Fibroblast of skin of left biceps (primary cell): Measurements from ENCODE around the gene ISG20L2.

Experiments used
- DNase-seq, 2 experiments: peaks; one replicate each; pipeline ENCODE4 v3.0.0-alpha.2; 2013; ENCODE audit warnings: low read depth in 2 of 2

Gene ISG20L2

DNA sequence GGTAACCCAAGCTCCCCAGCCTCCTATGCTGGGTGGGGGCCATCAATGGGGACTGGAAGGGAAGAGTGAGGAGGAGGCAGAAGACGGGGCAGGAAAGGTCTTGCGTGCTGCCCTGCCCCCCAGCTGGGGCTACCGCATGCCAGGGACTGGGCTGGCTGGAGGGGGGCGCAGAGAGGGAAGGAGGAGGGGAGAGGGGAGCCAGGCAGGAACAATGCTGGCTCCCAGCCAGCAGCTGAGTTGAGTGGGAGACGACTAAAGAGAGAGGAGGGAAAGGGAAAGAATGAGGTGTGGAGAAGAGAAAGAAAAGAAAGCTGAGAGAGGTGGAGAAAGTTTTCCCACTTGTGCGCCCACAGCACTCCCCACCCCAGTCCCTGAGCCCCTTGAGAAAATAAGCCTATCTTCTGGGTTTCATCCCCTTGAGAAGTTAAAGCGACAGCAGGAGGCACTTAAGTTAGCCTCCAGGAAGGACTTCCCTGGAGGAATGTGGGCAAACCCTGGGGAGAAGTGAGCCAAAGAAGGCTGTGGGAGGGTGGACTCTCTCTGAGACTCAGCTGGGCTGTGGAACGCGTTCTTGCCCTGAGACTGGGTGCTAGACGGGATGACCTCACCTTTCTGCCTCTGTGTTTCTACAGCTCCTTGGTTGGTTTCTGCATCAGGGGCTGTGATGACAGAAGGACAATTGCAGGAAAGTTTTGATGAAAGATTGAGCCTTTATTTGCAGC is 38.5 kb downstream of the ISG20L2 start:
- DNase-seq: no peak

- DNase-seq: no peak
These were observed 39.3 kb downstream of the ISG20L2 start for GRCh38 chr1:156689035-156689952.

DNA sequence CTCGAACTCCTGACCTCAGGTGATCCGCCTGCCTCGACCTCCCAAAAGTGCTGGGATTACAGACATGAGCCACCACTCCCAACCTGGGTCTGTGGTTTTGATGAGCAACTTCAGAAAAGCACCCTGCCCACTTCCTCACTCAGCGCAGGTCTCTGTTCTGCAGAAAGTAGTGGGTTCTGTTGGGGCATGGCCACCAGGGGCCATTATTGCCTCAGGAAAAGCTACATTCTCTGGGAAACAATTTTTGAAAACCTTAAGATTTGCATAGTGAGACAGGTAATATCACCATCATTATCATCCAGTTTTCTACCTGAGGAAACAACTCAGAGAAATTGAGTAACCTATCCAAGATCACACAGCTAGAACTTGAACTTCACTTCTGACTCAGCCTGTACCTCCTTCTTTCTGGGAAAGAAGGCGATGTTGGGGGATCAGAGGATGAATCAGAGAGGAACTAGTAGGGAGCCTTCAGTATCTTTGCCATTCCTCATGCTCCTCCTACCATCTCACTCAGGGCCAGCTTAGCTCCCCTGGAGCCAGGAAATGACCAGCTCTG is 44.3 kb downstream of the ISG20L2 start:
- no peak for DNase-seq

- DNase-seq: no peak
These were observed 46.2 kb downstream of the ISG20L2 start for GRCh38 chr1:156682166-156682890.

DNA sequence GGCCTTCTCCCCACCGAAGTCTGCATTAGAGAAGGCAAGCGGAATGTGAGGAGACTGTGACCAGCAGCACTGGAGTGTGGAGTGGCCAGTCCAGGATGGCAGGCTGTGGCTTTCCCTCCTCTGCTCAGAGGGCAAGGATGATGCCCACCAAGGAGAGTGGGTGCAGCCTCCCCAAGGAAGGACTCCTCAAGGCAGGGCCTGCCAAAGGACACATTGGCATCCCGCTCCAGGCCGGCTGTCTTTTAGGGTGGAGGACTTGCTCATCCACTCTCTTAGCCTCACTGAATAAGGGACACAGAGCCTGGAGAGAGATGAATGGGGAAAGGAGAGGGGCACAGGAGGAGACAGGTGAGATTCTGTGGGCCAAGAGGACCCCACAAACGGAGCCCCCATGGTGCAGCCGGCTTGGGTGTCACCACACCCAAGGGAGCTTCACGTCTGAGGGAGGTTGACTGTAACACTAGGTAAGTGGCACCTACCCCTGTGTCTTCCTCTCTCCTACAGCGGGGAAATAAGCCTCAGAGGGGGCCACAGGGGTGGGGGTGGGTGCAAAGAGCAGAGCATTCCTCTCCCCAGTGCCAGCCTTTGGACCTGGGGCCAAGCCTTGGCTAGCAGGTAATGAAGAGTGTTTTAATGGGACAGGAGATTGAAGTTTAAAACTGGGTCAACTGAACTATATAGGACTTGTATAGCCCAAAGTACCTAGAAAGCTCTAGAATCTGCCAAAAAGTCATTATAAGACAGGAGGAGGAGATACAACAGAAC is 47.2 kb downstream of the ISG20L2 start:
- no peak for DNase-seq

DNA sequence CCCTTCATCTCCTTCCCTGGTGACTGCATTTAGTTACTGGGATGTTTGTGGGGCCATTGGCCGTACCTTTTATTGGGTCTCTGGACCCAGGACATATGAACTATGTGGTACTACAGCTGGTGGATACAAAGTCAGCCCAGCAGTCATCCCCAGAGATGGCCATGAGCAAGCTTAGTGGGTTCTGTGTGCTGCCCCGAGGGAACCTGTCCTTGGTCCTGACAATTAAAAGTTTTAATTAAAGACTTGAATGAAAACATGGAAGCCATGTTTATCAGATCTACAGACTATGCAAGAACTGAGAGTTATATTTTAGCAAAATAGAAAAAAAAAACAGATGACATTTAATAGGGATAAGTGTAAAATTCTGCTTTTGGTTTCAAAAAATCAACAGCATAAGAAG is 48.5 kb downstream of the ISG20L2 start:
- no peak for DNase-seq

DNA sequence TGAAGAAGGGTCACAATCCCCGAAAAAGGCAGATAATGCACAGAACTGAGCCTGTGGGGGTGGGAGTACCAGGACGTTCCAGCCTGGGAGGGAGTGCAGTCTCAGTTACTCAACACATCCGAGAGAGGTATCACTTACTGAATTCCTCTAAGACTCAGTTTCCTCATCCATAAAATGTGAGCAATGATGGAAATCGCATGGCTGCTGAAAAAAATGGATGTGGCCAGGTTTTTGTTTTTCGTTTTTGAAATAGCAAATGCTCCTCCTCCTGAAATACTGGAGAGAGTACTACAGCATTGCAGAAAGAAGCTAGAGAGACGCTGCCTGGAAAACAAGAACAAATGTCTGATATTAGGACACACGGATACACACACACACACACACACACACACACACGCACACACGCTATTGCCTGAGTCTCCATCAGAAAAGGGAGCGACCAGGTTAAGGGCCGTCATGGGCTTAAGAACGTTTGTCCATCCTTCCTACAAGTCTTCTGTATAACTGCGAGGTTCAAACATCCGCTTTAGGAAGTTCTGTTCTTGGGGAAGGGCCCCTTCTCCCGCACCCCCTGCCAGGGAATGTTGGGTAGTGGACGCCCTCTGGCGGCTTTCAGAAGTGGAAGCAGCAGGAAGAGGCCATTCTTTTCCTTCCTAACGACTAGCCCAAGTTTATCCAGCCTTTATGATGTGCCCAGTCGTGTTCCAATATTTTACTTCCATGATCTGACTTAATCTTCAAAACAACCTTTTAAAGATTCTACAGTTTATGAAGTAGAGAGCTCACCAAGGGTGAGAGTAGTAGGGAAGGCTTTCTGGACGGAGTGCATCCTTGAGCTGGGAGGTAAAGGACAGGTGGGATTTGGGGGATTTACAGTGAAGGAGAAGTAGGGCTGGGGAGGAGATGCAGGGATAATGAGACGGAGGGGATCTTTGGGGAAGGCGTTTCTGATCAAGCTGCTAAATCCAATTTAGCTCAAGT is 50.7 kb downstream of the ISG20L2 start:
- peak in 1 of 2 experiments; percentile 67 for DNase-seq

DNA sequence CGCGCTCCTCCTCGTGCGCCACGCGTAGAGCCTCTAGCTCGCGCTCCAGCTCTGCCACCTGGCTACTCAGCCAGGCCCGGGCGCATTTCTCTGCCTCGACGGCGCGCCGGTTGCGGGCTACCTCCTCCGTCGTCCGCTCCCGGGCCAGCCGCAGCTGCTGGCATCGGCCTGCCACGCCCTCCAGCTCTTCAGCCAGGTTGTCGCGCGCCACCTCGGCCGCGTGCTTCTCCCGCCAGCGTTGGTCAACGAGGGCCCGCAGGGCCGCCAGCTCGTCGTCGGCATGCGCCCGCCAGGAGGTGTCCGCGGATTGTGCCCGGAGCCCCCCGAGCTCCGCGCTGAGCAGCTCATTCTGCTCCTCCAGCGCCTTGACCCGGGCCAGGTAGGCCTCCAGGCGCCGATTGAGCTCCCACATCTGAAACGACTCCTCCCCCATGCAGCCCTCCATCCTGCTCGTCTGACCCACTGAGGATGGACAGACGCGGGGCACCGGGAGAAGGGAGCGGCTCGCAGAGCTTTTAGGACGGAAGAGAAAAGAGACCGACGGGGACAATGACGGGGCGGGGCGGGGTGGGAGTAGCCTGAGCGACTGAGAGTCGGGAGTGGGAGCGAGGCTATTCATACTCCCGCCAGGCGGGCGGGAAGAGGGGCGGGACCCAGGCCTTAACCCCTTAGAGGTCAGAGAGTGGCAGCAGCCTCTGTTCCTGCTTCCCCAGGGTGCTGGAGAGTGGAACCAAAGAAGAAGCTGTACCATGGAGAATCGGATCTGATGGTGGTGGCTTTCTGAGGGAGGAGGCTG is 51.5 kb downstream of the ISG20L2 start, which contains the start of gene NES:
NES (minus strand) TSS at position 588 of the 796 bp plus-strand sequence; CDS start at position 445, 143 bp downstream.
- no peak for DNase-seq

DNA sequence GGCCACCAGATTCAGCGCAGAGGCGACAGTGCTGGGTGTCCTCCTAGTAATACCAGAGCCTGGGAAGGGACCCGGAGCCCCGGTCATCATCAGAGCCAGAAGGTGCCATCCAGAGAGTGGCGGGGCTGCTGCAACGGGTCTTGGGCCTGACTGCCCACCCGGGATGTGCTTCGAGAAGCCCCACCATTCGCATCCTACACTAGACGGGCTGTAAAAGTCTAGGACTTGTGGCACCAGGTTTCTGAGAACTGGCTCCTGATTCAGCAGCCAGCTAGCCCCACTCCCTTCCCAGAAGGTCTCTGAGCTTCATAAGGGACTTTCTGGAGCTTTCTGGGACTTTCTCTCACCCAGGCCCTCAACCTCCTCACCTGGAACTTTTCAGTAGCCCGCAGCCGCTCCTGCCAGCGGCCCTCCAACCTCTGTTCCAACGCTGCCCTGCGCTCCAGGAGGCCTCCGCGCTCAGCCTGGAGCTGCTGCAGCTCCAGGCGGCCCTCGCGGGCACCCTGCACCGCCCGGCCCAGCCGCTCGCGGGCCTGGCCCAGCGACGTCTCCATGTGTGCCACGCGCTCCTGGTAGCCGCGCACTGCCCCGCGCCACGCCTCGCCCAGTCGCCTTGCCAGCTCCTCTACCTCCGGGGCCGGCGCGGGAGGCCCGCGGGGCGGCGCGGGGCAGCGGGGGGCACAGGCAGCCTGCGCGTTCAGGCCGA is 52.3 kb downstream of the ISG20L2 start:
- DNase-seq: no peak

DNA sequence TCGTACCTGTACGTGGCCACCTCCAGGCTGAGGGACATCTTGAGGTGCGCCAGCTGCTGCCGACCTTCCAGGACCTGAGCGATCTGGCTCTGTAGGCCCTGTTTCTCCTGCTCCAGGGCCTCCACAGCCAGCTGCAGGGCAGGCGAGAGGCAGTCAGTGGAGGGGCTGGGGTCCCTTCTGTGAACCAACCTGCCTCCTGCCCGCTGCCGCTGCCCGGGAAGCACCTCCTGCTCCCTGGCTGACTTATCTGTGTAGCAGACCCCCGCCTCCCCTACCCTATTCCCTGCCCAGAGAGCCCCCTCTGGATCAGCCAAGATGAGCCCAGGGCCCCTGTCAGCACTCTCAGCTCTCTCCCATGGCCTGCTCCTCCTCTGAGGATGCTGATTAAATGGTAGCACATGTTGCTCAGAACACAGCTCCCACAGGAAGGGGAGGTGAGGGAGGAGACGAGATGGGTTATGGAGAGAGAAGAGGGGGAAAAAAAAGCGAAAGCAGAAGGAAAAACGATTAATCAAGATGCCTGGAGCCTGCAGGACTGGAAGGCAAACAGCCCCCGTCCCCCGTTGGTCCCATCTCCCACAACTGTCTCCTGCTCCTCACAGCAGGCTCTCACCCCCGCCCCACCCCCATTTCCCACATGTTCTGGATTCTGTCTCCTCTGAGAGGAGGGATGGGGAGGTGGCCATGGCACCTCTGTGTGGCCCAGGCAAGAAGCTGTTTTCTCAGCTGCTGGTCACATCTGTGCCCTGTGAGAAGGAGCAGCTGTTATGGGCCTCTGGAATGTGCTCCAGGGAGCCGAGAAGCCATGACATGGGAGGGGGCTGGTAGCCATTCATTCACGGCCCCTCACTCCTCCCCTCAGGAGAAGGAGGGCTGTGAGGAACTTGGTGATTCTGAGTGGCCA is 53.1 kb downstream of the ISG20L2 start:
- no peak for DNase-seq

- no peak for DNase-seq
These were observed 55.0 kb downstream of the ISG20L2 start for GRCh38 chr1:156673387-156674121.
